H9 (cell line): ENCODE results near the gene HOMER1. TPM values are rescaled to one million over a fixed set of nuclear protein-coding genes. Genes with fewer than 3 reads are reported as not detected.
"Not testable (repeated sequence)": the region's sequence is repeated elsewhere in the genome, so short reads cannot be mapped to it uniquely, and the experiment has no call there.

ENCODE experiments used
- DNase-seq: peaks from one replicate; pipeline ENCODE4 v3.0.0-alpha.2; 2017
- H2AFZ ChIP-seq: one replicate; pipeline ENCODE4 v1.6.1; 2013; ENCODE audit warnings: mild to moderate bottlenecking, low read length, control low read depth, moderate library complexity
- H2AK5ac ChIP-seq: 2 replicates; pipeline ENCODE4 v1.6.1; 2013; ENCODE audit warnings: low read length, control low read depth, mixed read lengths; ENCODE audit not compliant: insufficient read length
- H2BK120ac ChIP-seq: one replicate; pipeline ENCODE4 v1.6.1; 2013; ENCODE audit warnings: low read depth, mild to moderate bottlenecking, low read length, control low read depth, inconsistent platforms; ENCODE audit not compliant: poor library complexity, severe bottlenecking
- H2BK12ac ChIP-seq: 2 replicates; pipeline ENCODE4 v1.6.1; 2013; ENCODE audit warnings: low read length, control low read depth, mixed read lengths, low read depth; ENCODE audit not compliant: insufficient read length
- H2BK15ac ChIP-seq: 2 replicates; pipeline ENCODE4 v1.6.1; 2013; ENCODE audit warnings: low read depth, low read length, control low read depth
- H2BK20ac ChIP-seq: one replicate; pipeline ENCODE4 v1.6.1; 2013; ENCODE audit warnings: low read depth, mild to moderate bottlenecking, low read length, control low read depth, inconsistent platforms; ENCODE audit not compliant: poor library complexity, severe bottlenecking
- H2BK5ac ChIP-seq: 2 replicates; pipeline ENCODE4 v1.6.1; 2013; ENCODE audit warnings: low read length, control low read depth, mixed read lengths; ENCODE audit not compliant: insufficient read length
- H3K14ac ChIP-seq: 2 replicates; pipeline ENCODE4 v1.6.1; 2013; ENCODE audit warnings: low read length, control low read depth; ENCODE audit not compliant: insufficient read depth
- H3K18ac ChIP-seq: 2 replicates; pipeline ENCODE4 v1.6.1; 2013; ENCODE audit warnings: low read depth, mild to moderate bottlenecking, mixed read lengths, low read length, control low read depth; ENCODE audit not compliant: insufficient read length
- H3K23ac ChIP-seq: 2 replicates; pipeline ENCODE4 v1.6.1; 2013; ENCODE audit warnings: low read length, control low read depth, mixed read lengths, low read depth; ENCODE audit not compliant: insufficient read length
- H3K23me2 ChIP-seq: 2 replicates; pipeline ENCODE4 v1.6.1; 2013; ENCODE audit warnings: low read depth, mild to moderate bottlenecking, mixed read lengths, low read length, control low read depth; ENCODE audit not compliant: insufficient read length, poor library complexity, severe bottlenecking
- H3K27ac ChIP-seq: 2 replicates; pipeline ENCODE4 v1.5.1; 2013; ENCODE audit warnings: low read length, control low read depth, mixed read lengths, low read depth; ENCODE audit not compliant: insufficient read length
- H3K27me3 ChIP-seq: 2 replicates; pipeline ENCODE4 v1.6.1; 2013; ENCODE audit warnings: low read length, control low read depth, inconsistent platforms; ENCODE audit not compliant: insufficient read depth
- H3K4ac ChIP-seq: 2 replicates; pipeline ENCODE4 v1.6.1; 2013; ENCODE audit warnings: low read depth, mild to moderate bottlenecking, control low read depth, inconsistent platforms, low read length, moderate library complexity
- H3K4me1 ChIP-seq: 2 replicates; pipeline ENCODE4 v1.6.1; 2013; ENCODE audit warnings: low read length, control low read depth, inconsistent platforms; ENCODE audit not compliant: insufficient read depth
- H3K4me2 ChIP-seq: 2 replicates; pipeline ENCODE4 v1.6.1; 2013; ENCODE audit warnings: low read length, control low read depth, mixed read lengths; ENCODE audit not compliant: insufficient read length, insufficient read depth
- H3K56ac ChIP-seq: 2 replicates; pipeline ENCODE4 v1.6.1; 2013; ENCODE audit warnings: low read depth, mild to moderate bottlenecking, mixed read lengths, low read length, control low read depth; ENCODE audit not compliant: insufficient read length
- H3K79me1 ChIP-seq: 2 replicates; pipeline ENCODE4 v1.6.1; 2013; ENCODE audit warnings: low read depth, mild to moderate bottlenecking, moderate library complexity, low read length, control low read depth, inconsistent platforms; ENCODE audit not compliant: insufficient read depth, poor library complexity, severe bottlenecking
- H3K79me2 ChIP-seq: 2 replicates; pipeline ENCODE4 v1.6.1; 2013; ENCODE audit warnings: low read length, control low read depth, inconsistent platforms; ENCODE audit not compliant: insufficient read depth
- H3K9ac ChIP-seq: 2 replicates; pipeline ENCODE4 v1.6.1; 2013; ENCODE audit warnings: low read length, control low read depth, mixed read lengths; ENCODE audit not compliant: insufficient read length; ENCODE audit errors: extremely low read depth
- H3K9me3 ChIP-seq: one replicate; pipeline ENCODE4 v1.6.1; 2013; ENCODE audit warnings: low read depth, low read length, inconsistent platforms; ENCODE audit not compliant: control insufficient read depth
- H3T11ph ChIP-seq: one replicate; pipeline ENCODE4 v1.6.1; 2013; ENCODE audit warnings: mild to moderate bottlenecking, low read length, control low read depth, inconsistent platforms
- H4K20me1 ChIP-seq: one replicate; pipeline ENCODE4 v1.6.1; 2013; ENCODE audit not compliant: control insufficient read depth, insufficient read length, insufficient read depth
- H4K5ac ChIP-seq: 2 replicates; pipeline ENCODE4 v1.6.1; 2013; ENCODE audit warnings: low read depth, mild to moderate bottlenecking, mixed read lengths, low read length, control low read depth; ENCODE audit not compliant: insufficient read length
- H4K8ac ChIP-seq: replicated peaks from 2 replicates; pipeline ENCODE4 v1.6.1; 2013; ENCODE audit warnings: low read length, control low read depth, mixed read lengths, low read depth; ENCODE audit not compliant: insufficient read length
- H4K91ac ChIP-seq: 2 replicates; pipeline ENCODE4 v1.6.1; 2013; ENCODE audit warnings: low read depth, mild to moderate bottlenecking, moderate library complexity, mixed read lengths, low read length, control low read depth; ENCODE audit not compliant: insufficient read length
- H3K27ac Mint-ChIP-seq, 3 experiments: 2 replicates in 2 of 3; 3 replicates in 1 of 3; pipeline ENCODE4 v1.8.0; 2020 to 2021; ENCODE audit warnings: mixed read lengths in 3 of 3, mild to moderate bottlenecking in 1 of 3, moderate library complexity in 1 of 3
- H3K27me3 Mint-ChIP-seq: 2 replicates; pipeline ENCODE4 v1.8.0; 2021; ENCODE audit warnings: low read depth, mild to moderate bottlenecking, moderate library complexity, mixed read lengths
- H3K36me3 Mint-ChIP-seq, 3 experiments: 2 replicates in 2 of 3; 3 replicates in 1 of 3; pipeline ENCODE4 v1.8.0; 2020 to 2021; ENCODE audit warnings: low read depth in 3 of 3, mixed read lengths in 3 of 3; ENCODE audit not compliant: insufficient read depth in 1 of 3
- H3K4me1 Mint-ChIP-seq, 2 experiments: 2 replicates each; pipeline ENCODE4 v1.8.0; 2020; ENCODE audit warnings: mixed read lengths in 2 of 2
- H3K4me3 Mint-ChIP-seq, 2 experiments: 2 replicates in 1 of 2; 3 replicates in 1 of 2; pipeline ENCODE4 v1.8.0; 2020 to 2021; ENCODE audit warnings: mild to moderate bottlenecking in 2 of 2, mixed read lengths in 2 of 2, moderate library complexity in 1 of 2
- H3K9me3 Mint-ChIP-seq, 2 experiments: 2 replicates in 1 of 2; 3 replicates in 1 of 2; pipeline ENCODE4 v1.8.0; 2020; ENCODE audit warnings: mild to moderate bottlenecking in 2 of 2, mixed read lengths in 2 of 2, moderate library complexity in 1 of 2
- CTCF ChIP-seq: fragments of 200-600 bp; sonication (generic); conservative IDR thresholded peaks from 3 replicates; pipeline ENCODE4 v1.8.0; 2021; ENCODE audit warnings: antibody characterized with exemption, mild to moderate bottlenecking
- WGBS: extraction: QIAGEN DNeasy Blood & Tissue Kit; methylation state at CpG from one replicate; pipeline ENCODE4 v1.1.7; 2013; ENCODE audit warnings: missing lambda C conversion rate, low lambda C conversion rate, mixed read lengths; ENCODE audit not compliant: insufficient read length; ENCODE audit errors: extremely low coverage; 5-methylcytosine and 5-hydroxymethylcytosine counted together
- total RNA-seq: library from RNA; stranded (reverse); gene quantifications from 2 replicates; pipeline ENCODE4 v1.2.1, GENCODE V29; 2021

The HOMER1 gene
- total RNA-seq, 1 experiment from 2014 or later = 39.5 TPM

- H3T11ph ChIP-seq = no peak overlapping the region
- H3K9me3 ChIP-seq = no peaks in the 10 kb centered on the region
- H4K5ac ChIP-seq = no peak overlapping the region
- no CpG with 5 or more reads among the region's 1 CpG for whole genome bisulfite sequencing
- no peaks in the 10 kb centered on the region for H3K79me1 ChIP-seq
- H3K23ac ChIP-seq = no peak overlapping the region
- DNase-seq = no peak
- no peak overlapping the region for H3K18ac ChIP-seq
- H3K4ac ChIP-seq = no peak overlapping the region
- H4K20me1 ChIP-seq = no peaks in the 10 kb centered on the region
- H4K91ac ChIP-seq = no peak overlapping the region
- no peak overlapping the region for H3K56ac ChIP-seq
- no peak overlapping the region for H3K4me2 ChIP-seq
- H3K27me3 ChIP-seq = no peaks in the 10 kb centered on the region
- no peak overlapping the region for H2AK5ac ChIP-seq
- H3K9ac ChIP-seq = no peak overlapping the region
- H3K36me3 Mint-ChIP-seq = no peaks in the 10 kb centered on the region; a peak in 2 of 7 replicates
- H3K4me1 ChIP-seq = peaks cover 3% of the 10 kb centered on the region
- H3K9me3 Mint-ChIP-seq = no peaks in the 10 kb centered on the region
- H3K14ac ChIP-seq = no peak overlapping the region
- H4K8ac ChIP-seq = no peak overlapping the region
- no peak overlapping the region for H2AFZ ChIP-seq
- peaks cover 9% of the 10 kb centered on the region for H3K23me2 ChIP-seq
- H2BK15ac ChIP-seq = no peak overlapping the region
- no peak overlapping the region for H2BK120ac ChIP-seq
- no peaks in the 10 kb centered on the region for H3K27me3 Mint-ChIP-seq
- H2BK20ac ChIP-seq = no peak overlapping the region
- H3K27ac Mint-ChIP-seq = peak overlapping the region in 2 of 3 experiments; percentile 1 to 59; a peak in 3 of 7 replicates
- H3K4me1 Mint-ChIP-seq = peaks cover 17 to 21% of the 10 kb centered on the region in 2 experiments
- TF ChIP-seq CTCF = no peak
- H2BK5ac ChIP-seq = no peak overlapping the region
- H3K79me2 ChIP-seq = peaks cover 6% of the 10 kb centered on the region; the same call in 1 of the 2 replicates
- H3K27ac ChIP-seq = no peak overlapping the region
- no peak overlapping the region for H2BK12ac ChIP-seq
- peak overlapping the region in 1 of 2 experiments; percentile 39; a peak in 1 of 5 replicates for H3K4me3 Mint-ChIP-seq
These were observed 3.1 kb upstream of the HOMER1 start for GRCh38 chr5:79516986-79517385.

- Mint-ChIP-seq H3K4me1 (peaks cover 24 to 28% of the 10 kb centered on the region in 2 experiments), H3K4me3 (peak overlapping the region in 1 of 2 experiments; percentile 52; a peak in 1 of 5 replicates)
- not testable (repeated sequence) for H3K27ac ChIP-seq, H4K8ac ChIP-seq, H3K79me1 ChIP-seq, H2BK20ac ChIP-seq, H4K20me1 ChIP-seq, H3K9me3 ChIP-seq, H3K23ac ChIP-seq, H3K36me3 Mint-ChIP-seq, H3T11ph ChIP-seq, H4K5ac ChIP-seq, H3K9ac ChIP-seq, H2BK120ac ChIP-seq, H3K4ac ChIP-seq, H2AFZ ChIP-seq, H2BK5ac ChIP-seq, H3K27me3 ChIP-seq, H3K4me1 ChIP-seq, H2BK12ac ChIP-seq, H3K27ac Mint-ChIP-seq, H3K4me2 ChIP-seq, H3K56ac ChIP-seq, H3K14ac ChIP-seq, DNase-seq, H4K91ac ChIP-seq, H2BK15ac ChIP-seq, H3K9me3 Mint-ChIP-seq, H2AK5ac ChIP-seq, H3K18ac ChIP-seq, H3K27me3 Mint-ChIP-seq
- H3K23me2 ChIP-seq = peaks cover 14% of the 10 kb centered on the region
- no CpG with 5 or more reads among the region's 14 CpGs for WGBS
- H3K79me2 ChIP-seq = peaks cover 11% of the 10 kb centered on the region; the same call in 1 of the 2 replicates
These were observed 2.4 kb upstream of the HOMER1 start for GRCh38 chr5:79516331-79516730.
